HG02973 (cell line): Measurements from ENCODE around the gene HOXC12.

Experiments used
- ATAC-seq: cut with Tn5 transposase; IDR thresholded peaks from one replicate; pipeline ENCODE4 v1.9.1; 2021; ENCODE audit warnings: moderate library complexity; ENCODE audit not compliant: unreplicated experiment

HOXC12 gene

DNA sequence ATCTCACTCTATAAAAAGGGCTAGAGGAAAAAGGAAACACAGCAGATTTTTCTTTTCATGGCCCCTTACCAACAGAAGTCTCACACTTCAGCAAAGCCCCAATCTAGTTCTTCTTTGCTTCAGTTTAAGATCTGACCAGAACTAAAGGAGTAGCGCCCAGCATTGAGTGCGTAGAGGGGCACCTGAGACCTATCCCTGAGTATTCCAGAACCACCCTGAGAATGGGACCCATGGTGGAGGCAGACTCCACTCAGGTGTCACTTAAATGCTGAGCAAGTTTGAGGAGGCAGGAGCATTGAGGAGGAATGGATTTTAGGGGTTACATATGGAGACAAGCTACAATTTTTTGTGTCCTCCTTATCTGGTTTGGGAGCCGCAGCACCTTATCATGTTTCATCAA, 16.4 kb downstream of the HOXC12 start:
- ATAC-seq = no peak

DNA sequence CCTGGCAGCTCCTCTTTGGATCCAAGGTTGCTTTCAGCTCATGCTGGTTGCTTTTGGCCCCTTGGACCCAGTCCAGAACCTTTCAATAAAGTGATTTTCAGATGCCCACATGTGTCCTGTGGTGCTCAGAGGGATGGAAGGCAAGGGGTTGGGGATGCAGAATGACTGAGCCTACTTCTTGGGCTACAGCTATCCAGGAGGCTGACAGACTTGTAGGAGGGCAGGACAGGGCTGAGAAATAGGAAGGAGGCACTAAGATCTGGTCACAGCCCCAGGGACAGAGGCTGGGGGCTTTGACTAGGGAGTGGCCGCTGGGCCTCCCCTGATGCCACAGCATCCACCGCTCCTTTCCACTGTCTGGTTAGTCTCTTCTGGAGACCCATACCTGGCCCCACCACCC, 17.0 kb downstream of the HOXC12 start:
- ATAC-seq = no peak

DNA sequence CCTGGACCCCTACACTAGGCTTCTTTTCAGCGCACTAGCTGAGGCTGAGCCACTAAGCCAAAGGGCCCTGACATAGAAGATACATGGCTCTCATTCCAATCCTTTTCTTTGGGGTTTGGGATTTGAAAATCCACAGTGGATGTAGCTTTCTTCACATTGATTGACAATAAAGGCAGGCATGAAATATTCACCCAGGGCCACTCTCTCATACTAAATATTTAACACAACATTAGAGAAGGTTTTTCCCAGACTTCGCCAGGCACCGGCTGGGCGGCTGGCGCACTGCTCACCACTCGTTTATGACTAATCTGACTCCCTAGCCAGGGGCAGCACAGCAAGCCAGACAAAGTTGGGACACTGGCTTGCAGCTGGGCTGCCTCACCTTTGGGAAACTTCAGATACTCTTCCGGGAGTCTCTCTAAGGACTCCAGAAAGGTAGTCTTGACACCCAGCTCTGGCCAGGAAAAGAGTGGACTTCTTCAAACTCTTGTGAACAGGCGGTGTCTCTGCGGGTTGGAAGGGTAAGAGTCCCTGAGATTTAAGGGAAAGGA, 17.5 kb downstream of the HOXC12 start:
- no peak for ATAC-seq

DNA sequence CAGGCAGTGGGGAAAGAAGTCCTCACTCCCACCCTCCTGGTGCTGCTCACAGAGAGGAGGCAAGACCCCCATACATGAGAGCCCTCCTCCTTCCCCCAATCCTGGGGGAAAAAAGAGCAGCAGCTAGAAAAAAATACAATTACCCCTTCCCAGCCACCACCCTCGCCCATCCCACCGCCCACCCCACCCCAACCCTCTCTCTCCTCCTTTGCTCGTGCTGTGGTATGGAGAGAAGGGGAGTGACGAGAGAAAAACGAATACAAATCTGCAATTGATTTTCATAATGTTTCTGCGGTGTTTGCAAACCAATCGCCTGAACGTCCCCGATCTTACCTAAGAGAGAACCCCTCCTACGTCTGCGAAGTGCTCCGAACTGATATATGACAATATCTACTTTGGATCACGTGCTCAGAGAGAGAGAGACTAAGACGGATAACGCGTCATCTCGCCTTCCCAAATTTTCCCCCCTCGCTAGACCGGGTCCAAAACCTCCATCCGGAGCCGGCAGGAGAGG, 18.1 kb downstream of the HOXC12 start, which contains the start of gene HOXC11:
HOXC11 (plus strand) TSS at position 405 of the 514 bp plus-strand sequence. CDS start 116 bp downstream, outside the sequence.
- ATAC-seq = no peak

DNA sequence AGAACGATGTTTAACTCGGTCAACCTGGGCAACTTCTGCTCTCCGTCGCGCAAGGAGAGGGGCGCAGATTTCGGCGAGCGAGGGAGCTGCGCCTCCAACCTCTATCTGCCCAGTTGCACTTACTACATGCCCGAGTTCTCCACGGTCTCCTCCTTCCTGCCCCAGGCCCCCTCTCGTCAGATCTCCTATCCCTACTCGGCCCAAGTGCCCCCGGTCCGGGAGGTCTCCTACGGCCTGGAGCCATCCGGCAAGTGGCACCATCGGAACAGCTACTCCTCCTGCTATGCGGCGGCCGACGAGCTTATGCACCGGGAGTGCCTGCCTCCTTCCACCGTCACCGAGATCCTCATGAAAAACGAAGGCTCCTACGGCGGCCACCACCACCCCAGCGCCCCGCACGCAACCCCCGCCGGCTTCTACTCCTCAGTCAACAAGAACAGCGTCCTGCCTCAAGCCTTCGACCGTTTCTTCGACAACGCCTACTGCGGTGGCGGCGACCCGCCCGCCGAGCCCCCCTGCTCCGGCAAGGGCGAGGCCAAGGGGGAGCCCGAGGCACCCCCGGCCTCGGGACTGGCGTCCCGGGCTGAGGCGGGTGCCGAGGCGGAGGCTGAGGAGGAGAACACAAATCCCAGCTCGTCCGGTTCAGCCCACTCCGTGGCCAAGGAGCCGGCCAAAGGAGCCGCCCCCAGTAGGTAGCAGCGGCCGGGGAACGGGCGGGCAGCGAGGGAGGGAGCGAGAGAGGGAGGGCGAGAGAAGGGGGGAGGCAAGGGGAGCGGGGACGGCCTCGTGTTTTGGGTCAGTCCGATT, 18.7 kb downstream of the HOXC12 start:
- no peak for ATAC-seq

DNA sequence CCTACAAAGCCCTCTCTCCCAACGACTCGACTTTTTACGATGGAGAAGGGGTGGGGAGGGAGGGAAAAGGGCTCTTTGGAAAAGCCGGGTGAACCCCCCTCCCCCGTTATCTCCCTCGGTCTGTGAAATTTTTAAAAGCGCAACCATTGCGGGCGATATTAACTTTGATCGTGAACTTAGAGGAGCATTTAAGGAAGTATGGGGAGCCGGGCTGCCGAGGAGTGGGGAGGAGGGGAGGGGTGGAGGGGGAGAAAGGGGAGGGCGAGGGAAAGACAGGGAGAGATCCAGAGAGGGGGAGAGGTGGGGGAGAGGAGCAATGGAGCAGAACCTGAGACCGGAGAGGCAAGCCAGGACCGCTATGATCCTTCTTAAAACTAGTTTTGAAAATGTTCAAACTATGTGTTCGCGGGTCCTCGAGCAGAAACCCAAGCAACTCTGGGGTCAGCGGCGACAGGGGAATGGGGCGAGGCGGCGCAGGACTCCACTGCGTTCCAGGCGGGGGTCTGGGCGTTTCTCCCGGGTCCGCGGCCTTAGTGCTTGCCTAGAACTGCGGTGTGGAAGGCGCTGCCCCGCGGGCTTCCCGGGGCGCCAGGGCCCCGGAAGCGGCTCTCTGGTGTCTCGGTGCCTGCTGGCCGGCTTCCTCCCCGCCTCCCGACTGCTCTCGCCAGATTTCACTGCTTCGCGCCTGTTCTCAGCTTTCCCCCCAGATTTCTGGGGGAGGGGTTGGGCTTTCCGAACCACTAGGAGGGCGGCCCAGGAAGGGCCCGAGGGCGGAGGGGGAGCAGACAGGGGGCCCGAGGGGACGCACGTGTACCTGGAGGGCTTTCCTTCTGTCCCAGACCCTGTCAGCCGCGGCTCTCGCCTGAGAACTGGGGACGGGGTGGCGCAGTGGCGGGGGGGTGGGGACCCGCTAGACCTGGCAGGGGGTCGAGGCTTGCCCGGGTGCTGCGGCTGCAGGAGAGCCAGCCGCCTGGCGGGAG, 19.7 kb downstream of the HOXC12 start, which contains the start of gene HOTAIR:
HOTAIR (minus strand) TSS at position 871 of the 980 bp plus-strand sequence.
- ATAC-seq = no peak

DNA sequence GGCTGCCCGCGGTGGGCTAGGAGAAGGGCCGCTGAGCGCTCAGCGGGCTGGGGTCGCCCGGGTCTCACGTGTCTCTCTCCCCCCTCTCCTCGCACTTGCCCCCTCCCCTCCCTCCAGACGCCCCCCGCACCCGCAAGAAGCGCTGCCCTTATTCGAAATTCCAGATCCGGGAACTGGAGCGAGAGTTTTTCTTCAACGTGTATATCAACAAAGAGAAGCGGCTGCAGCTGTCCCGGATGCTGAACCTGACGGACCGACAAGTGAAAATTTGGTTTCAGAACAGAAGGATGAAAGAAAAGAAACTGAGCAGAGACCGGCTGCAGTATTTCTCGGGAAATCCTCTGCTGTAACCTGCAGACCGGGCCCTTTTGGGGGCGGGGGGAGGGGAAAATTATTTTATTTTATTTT, 20.4 kb downstream of the HOXC12 start:
- ATAC-seq = no peak

DNA sequence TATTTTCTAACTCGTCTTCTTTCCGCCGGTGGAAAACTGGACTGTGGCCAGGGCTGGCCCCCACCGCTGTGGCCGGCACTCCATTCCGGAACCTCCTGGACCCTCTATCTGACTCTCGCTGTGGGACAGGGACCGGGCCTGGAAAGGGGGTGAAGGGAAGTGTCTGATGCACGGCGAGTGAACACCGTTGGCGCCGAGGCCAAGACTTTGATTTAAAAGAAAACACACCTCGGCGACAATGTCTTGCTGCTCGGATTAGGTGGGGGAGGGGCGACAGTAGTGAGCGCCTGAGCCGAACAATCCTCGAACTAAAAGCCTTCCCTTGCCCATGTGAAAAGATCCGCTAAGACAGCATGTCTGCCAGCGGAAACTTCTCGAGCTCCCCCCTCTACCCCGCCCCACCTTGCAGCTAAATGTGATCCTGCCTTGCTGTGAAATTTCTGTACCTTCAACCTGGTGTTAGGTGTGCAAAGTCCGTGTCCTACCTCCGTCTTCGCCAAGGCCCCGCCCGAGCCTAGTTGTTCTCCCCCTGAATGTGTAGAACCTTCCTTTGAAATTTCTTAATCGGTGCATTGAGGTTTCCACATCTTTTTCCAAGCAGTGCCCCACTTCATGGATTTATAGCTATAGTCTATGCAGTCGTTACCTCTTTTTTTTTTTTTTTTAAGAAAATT, 20.9 kb downstream of the HOXC12 start:
- ATAC-seq = no peak

DNA sequence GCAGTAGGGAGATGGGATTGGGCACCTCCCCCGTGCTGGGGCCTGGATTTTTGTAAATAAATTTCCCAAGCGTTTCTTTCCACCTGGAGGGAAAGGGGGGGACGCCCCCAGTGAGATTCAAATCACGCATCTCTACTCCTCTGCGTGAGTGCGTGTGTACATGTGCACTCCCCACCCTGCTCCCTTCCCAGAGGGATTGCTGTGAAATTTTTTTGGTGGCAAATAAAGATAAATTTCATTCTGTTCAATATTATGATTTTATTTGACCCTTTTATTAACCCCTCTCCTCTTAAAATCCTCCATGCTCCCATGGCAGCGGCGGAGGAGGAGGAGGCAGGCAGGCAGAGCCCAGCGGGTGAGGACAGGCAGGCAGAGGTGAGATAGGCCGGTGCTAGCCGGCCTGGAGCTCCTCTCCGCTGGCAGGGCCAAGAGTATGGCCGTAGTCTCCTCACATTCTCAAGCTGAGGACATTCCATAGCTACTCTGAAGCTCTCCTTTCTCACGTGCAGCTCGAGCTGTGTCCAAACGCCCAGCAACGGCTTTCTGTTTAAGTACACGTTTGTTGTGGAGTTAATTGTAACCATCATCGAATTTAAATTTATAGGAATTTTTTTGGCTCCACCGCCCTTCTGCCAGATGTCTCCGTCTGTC, 21.6 kb downstream of the HOXC12 start:
- no peak for ATAC-seq

DNA sequence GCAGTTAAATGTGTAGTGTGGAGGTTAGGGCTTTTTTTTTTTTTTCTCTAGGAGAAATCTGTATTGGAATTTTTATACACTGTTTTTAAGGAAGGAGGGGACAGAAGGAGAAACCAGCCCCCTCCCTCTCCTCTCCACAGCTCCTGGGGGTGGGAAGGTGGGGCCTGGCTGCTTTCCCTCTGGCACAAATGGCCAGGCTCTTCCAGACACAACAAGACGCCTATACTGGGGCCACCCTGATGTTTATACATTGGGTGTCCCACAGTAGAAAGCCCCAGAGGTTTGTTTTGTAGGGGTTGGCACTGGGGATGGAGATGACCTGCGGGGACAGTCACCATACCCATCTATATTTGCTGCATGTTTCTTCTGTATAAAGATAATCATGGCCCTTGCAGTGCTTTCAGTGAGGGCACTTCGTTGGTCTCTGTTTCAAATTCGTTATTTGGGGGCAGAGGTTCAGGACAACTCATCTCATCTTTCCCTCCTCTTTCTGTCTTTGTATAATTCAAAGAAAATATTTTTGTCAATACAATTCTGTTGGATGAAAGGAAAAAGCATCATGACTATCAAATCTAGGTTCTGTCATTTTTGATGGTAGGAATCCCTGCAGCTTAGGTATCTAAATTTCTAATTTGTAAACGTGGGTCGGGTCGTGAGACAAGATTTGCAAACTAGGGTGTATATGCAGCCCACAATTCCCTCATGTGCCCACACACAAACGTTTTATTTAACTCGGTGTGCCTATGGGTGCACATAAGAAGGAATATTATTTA, 22.3 kb downstream of the HOXC12 start:
- ATAC-seq = no peak

DNA sequence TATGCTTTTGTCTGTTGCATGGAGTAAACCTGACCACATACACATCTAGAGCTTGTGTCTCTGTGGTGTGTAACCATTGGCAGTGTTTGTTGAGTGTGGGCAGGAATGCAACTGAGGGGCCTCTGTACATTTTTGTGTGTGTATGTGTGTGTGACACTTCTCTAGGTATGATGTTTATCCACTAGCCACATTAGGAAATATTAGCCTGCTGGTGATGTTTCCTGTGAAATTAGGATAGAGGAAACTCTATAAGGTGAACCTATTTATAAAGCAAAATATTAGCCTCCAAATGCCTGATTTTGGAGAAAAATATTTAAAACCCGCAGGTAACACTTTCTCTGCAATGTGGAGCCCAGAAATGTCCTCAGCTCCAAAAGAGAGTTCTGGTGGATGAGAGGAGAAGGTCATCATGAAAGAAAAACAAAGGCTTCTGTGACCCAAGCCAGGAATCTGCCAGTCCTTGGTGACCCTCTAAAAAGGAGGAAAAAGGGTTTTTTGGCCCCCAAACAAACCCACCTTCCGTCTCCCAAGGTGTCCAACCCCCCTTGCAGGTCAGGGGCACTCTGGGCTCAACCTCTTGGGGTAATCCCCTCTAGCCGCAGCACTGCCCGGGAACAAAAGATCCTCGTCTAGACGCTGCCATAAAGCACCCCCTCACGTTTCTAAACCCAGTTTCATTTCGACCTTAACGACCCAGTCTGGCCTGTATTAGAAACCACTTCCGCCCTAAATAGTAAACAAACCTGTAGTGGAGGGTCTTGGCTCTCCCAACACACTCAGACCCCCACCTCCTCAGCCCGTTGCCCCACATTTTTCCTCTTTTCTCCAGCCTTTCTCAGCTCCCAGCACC, 23.1 kb downstream of the HOXC12 start:
- no peak for ATAC-seq

DNA sequence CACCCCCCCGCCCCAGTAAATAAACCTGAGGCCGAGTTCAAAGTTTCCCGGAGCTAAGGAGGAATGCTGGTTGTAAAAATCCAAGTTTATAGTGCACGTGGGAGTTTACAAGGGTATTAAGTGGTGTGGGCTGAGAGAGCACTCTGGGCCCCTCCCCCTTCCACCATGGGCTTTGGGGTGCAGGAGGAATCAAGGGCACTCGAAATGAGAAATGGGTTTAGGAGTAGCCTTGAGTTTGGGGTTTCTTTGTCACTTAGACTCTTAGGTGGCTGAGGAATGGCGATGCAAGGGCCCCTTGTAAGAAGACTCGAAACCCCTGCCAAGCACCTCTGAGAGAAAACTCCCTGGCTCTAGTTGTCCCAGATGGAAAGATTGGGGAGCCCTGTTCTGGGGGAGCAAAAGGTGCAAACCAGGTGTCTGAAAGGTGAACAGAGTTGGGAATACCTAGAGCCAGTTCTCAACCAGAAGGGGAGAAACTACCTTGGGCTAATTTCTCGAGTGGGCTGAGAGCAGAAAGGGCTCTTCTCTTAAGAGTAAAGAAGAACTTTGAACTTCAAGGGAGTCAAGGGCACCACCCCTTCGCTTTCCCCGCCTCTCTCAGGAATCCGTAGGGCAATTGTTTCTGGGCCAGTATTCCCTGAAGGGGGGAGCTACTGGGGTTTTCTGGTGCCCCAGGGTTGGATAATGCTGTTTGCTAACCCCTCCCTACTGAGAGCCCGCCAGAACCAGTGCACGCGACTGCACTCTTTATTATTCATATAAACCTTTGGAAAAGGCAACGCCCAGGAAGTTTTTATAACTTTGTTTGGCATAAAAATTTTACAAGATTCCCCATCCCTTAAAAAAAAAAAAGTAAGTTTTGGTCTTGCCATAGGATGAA, 24.0 kb downstream of the HOXC12 start:
- no peak for ATAC-seq

DNA sequence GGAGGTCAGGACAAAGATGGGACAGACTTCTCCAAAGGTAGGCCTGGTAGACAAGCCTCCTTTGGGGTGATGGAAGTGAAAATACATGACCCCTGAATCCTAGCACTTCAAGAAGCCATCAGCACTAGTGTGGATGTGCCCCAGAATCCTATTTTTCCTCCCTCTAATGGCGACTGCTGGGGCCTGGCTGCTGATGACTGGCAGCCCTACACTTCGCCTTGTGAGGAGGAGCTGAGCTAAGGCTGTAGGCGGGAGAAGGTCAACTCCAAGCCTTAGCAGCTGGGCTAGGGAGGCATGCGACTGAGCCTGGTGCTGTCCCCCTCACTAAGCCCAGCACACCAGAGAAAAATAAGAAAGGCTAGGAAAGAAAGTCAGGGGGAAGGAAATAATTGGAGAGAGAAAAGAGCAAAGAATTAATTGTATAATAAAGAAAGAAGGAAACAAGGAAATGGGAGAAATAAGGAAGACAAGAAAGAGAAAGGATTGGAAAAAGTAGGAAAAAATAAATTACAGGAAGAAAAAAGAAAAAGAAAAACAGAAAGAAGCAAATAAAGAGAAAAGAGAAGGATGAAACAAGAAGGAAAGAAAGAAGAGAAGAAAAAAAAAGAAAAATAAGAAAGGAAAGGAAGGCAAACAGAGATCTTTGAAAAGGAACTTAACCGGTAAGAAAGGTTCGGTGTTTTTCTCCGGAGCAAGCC, 25.6 kb downstream of the HOXC12 start:
- ATAC-seq = no peak

DNA sequence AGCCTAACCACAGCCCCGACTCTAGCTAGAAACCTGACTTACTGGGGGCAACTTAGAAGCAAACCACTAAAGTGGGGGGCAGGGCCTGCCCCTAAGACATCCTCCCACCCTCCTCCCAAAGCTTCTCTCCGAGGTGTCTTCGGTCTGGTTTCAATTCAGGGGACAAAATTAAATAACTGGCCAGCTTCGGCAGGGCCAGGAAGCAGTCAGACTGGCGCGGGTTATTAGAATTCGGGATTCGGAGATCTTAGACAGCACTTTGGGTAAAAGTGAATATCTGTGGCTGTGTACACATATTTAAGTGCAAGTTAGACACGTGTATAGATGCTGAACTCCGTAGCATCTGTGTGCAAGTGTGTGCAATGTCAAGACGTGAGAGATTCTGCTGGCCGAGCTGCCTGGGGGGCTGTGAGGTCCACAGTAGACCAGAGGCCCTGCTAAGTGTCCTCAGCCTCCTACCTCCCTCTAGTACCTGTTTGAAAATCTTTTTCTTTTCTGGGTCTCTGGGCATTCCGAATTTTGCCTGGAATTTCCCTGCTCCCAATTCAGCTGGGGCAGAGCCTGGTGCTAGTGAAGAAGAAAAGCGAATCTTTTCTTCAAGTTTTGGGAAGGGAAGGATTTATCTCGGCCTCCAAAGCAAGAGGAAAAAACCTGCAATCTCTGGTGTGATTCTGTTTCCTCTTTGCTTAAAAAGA, 26.2 kb downstream of the HOXC12 start:
- ATAC-seq = no peak

DNA sequence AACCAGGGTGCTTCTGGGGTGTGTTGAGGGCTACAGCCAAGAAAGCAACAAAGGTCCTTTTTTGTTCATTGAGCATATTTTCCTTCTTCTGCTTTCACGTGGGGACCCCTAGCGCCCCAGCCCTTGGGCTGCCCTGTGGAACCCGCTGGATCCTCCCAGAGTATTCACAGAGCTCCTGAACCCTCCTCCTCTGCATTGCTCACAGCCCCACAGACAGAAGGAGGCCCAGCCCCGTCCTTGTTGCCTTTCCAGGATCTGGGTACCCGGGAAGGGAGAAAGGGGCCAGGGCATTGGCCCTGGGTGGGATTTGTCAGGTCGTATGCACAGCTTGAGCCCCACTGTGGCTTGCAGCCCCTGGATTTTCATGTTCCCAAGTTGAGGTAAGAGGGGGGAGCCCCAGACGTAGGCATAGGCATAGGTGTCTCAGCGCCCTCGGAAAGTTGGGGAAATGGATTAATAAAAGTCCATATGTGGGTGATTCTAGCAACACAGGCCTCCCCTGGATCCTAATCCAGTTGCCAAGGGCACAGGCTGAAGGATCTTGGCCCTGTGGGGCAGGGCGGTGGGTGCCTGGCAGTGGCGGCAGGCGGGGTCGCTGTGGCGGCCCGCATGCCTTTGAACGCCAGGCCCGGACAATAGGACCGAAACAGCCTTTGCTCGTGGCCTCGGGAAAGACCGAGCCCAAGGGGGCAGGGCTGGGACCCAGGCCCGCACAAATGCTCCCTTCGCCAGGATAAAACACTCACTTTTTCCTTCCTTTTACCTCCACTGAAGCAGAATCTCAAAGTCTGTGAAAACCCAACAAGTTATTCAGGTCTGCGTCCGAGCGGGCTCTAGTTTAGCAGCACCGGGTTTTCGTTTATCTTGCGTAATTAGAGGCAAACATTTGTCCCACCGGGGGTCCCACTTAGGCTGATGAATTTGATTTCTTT, 27.2 kb downstream of the HOXC12 start:
- no peak for ATAC-seq
